GM23338 (cell line): ENCODE results near the gene WFDC10B.

Experiments
- CREB1 ChIP-seq: fragments of 250-450 bp; sonication (Bioruptor Pico); IDR thresholded peaks from 2 replicates; pipeline ENCODE4 v1.5.0; 2020; ENCODE audit warnings: low read depth, mild to moderate bottlenecking, moderate library complexity
- CTCF ChIP-seq, 2 experiments: fragments of 200-600 bp in 1 of 2; sonication (generic) in 1 of 2; conservative IDR thresholded peaks; 2 replicates each; pipeline versions ENCODE4 v1.5.1 to v1.6.1; 2016 to 2017; ENCODE audit warnings: antibody characterized with exemption in 2 of 2, low read depth in 2 of 2, mild to moderate bottlenecking in 2 of 2, moderate library complexity in 1 of 2
- EZH2 ChIP-seq: fragments of 200-600 bp; sonication (generic); IDR thresholded peaks from one replicate; pipeline ENCODE4 v1.8.0; 2017; ENCODE audit warnings: antibody characterized with exemption, mild to moderate bottlenecking, low read depth; ENCODE audit not compliant: unreplicated experiment
- EZH2phosphoT487 ChIP-seq: fragments of 200-600 bp; sonication (generic); IDR thresholded peaks from one replicate; pipeline ENCODE4 v1.8.1; 2018; ENCODE audit warnings: antibody characterized with exemption; ENCODE audit not compliant: unreplicated experiment
- JUNB ChIP-seq: IDR thresholded peaks from one replicate; pipeline ENCODE4 v1.6.1; 2016; ENCODE audit warnings: antibody characterized with exemption; ENCODE audit not compliant: unreplicated experiment
- NANOG ChIP-seq: IDR thresholded peaks from 2 replicates; pipeline ENCODE4 v1.6.1; 2016; ENCODE audit warnings: antibody characterized with exemption, borderline replicate concordance
- POLR2AphosphoS5 ChIP-seq: IDR thresholded peaks from 2 replicates; pipeline ENCODE4 v1.6.1; 2016; ENCODE audit warnings: antibody characterized with exemption, low read depth
- REST ChIP-seq: IDR thresholded peaks from one replicate; pipeline ENCODE4 v1.6.1; 2018; ENCODE audit warnings: antibody characterized with exemption; ENCODE audit not compliant: unreplicated experiment
- ZNF331 ChIP-seq: fragments of 250-450 bp; sonication (Bioruptor Pico); IDR thresholded peaks from 2 replicates; pipeline ENCODE4 v1.5.0; 2020; ENCODE audit warnings: low read depth, mild to moderate bottlenecking, moderate library complexity

- no peak for TF ChIP-seq CREB1 (CRISPR knock-in tag)
- no peak for TF ChIP-seq CTCF (conservative IDR thresholded peaks at IDR 0.05; ENCODE audit: low read depth in 2 of 2)
- no peak for TF ChIP-seq REST
- TF ChIP-seq ZNF331 (CRISPR knock-in tag): no peak
- no peak for TF ChIP-seq POLR2AphosphoS5
- no peak for TF ChIP-seq EZH2
- no peak for TF ChIP-seq NANOG
- TF ChIP-seq JUNB: no peak
- TF ChIP-seq EZH2phosphoT487: no peak
Observed at GRCh38 chr20:45701873-45702272, 2.9 kb downstream of the WFDC10B start, which contains the start of gene WFDC13.
